SU-DHL-6 (cell line): ENCODE results near the gene UBE2R2.

ENCODE experiments used
- H2AFZ ChIP-seq: fragments of 200-600 bp; sonication (generic); 2 replicates; pipeline ENCODE4 v1.6.1; 2014; ENCODE audit warnings: low read depth, mild to moderate bottlenecking, moderate library complexity, mixed read lengths, antibody characterized with exemption, low read length; ENCODE audit not compliant: severe bottlenecking
- H3F3A ChIP-seq: fragments of 200-600 bp; shearing (Covaris generic); 2 replicates; pipeline ENCODE4 v1.6.0; 2016; ENCODE audit warnings: antibody characterized with exemption, mild to moderate bottlenecking; ENCODE audit not compliant: insufficient read depth
- H3K27ac ChIP-seq: fragments of 200-600 bp; sonication (generic); 2 replicates; pipeline ENCODE4 v1.5.1; 2016; ENCODE audit warnings: low read depth, mild to moderate bottlenecking, low read length, moderate library complexity, mixed read lengths
- H3K27me3 ChIP-seq: fragments of 200-600 bp; sonication (generic), shearing (Covaris generic); 2 replicates; pipeline ENCODE4 v1.6.0; 2014; ENCODE audit warnings: mild to moderate bottlenecking, low read length
- H3K36me3 ChIP-seq: fragments of 200-600 bp; sonication (generic); 2 replicates; pipeline ENCODE4 v1.6.1; 2014; ENCODE audit warnings: mild to moderate bottlenecking, low read length, mixed read lengths
- H3K4me2 ChIP-seq: fragments of 300-600, 200-600 bp; shearing (Covaris generic), sonication (generic); 2 replicates; pipeline ENCODE4 v1.6.0; 2014; ENCODE audit warnings: low read length, low read depth, mild to moderate bottlenecking; ENCODE audit not compliant: poor library complexity, severe bottlenecking
- H3K4me3 ChIP-seq: fragments of 200-600 bp; sonication (generic); 2 replicates; pipeline ENCODE4 v1.5.1; 2014; ENCODE audit warnings: antibody characterized with exemption, low read length, mild to moderate bottlenecking, mixed read lengths; ENCODE audit not compliant: insufficient read depth, poor library complexity, severe bottlenecking
- H3K79me2 ChIP-seq: fragments of 200-600 bp; sonication (generic); 2 replicates; pipeline ENCODE4 v1.6.1; 2014; ENCODE audit warnings: mild to moderate bottlenecking, low read length, moderate library complexity; ENCODE audit not compliant: insufficient read depth
- H3K9ac ChIP-seq: fragments of 200-600 bp; sonication (generic); 2 replicates; pipeline ENCODE4 v1.7.0; 2014; ENCODE audit warnings: mild to moderate bottlenecking, low read length
- H3K9me2 ChIP-seq: fragments of 200-600 bp; sonication (generic); replicated peaks from 2 replicates; pipeline ENCODE4 v1.6.1; 2014; ENCODE audit warnings: low read length; ENCODE audit not compliant: insufficient read depth
- H3K9me3 ChIP-seq: fragments of 200-600 bp; sonication (generic); 2 replicates; pipeline ENCODE4 v1.6.1; 2014; ENCODE audit warnings: low read length, mixed read lengths; ENCODE audit not compliant: insufficient read depth
- H4K20me1 ChIP-seq: fragments of 200-600 bp; sonication (generic); 2 replicates; pipeline ENCODE4 v1.6.1; 2014; ENCODE audit warnings: low read depth, mild to moderate bottlenecking, antibody characterized with exemption, low read length, moderate library complexity, mixed read lengths
- CTCF ChIP-seq: fragments of 200-600 bp; sonication (generic); IDR thresholded peaks from one replicate; pipeline ENCODE4 v1.5.1; 2017; ENCODE audit warnings: antibody characterized with exemption, mild to moderate bottlenecking, low read length, moderate library complexity; ENCODE audit not compliant: insufficient read depth, poor library complexity, severe bottlenecking
- EZH2phosphoT487 ChIP-seq: fragments of 200-600 bp; sonication (generic), shearing (Covaris generic); conservative IDR thresholded peaks from 2 replicates; pipeline ENCODE4 v1.6.1; 2018; ENCODE audit warnings: mild to moderate bottlenecking, antibody characterized with exemption, low read length, moderate library complexity, mixed read lengths

The UBE2R2 gene

GRCh38 chr9:33931326-33931725 is 114.4 kb downstream of the UBE2R2 start:
- Histone ChIP-seq H3K27me3 (no peaks in the 10 kb centered on the region), H3K4me3 (no peak overlapping the region), H4K20me1 (no peaks in the 10 kb centered on the region), H3F3A (peaks cover 20% of the 10 kb centered on the region), H3K9me2 (no peaks in the 10 kb centered on the region), H3K9me3 (no peaks in the 10 kb centered on the region), H3K4me2 (no peak overlapping the region), H3K36me3 (peaks cover 27% of the 10 kb centered on the region; the same call in 1 of the 2 replicates), H3K27ac (no peak overlapping the region), H3K9ac (no peak overlapping the region), H3K79me2 (no peaks in the 10 kb centered on the region), H2AFZ (no peak overlapping the region)
- no peak for TF ChIP-seq CTCF
- no peak for TF ChIP-seq EZH2phosphoT487

- Histone ChIP-seq H3K4me3 (no peak overlapping the region), H3F3A (peaks cover 22% of the 10 kb centered on the region), H3K9me3 (no peaks in the 10 kb centered on the region), H3K4me2 (no peak overlapping the region), H3K9me2 (no peaks in the 10 kb centered on the region), H3K27me3 (no peaks in the 10 kb centered on the region), H4K20me1 (no peaks in the 10 kb centered on the region), H3K9ac (no peak overlapping the region), H3K36me3 (peaks cover 34% of the 10 kb centered on the region; the same call in 1 of the 2 replicates), H3K27ac (no peak overlapping the region), H2AFZ (no peak overlapping the region), H3K79me2 (0 out of 2 replicates have a peak, but pooled peaks cover 6% of the 10 kb centered on the region)
- TF ChIP-seq EZH2phosphoT487 = no peak
- no peak for TF ChIP-seq CTCF
Measured at GRCh38 chr9:33932078-33932807, 115.3 kb downstream of the UBE2R2 start.

GRCh38 chr9:33934188-33934878 is 117.4 kb downstream of the UBE2R2 start:
- Histone ChIP-seq H3K79me2 (0 out of 2 replicates have a peak, but pooled peaks cover 6% of the 10 kb centered on the region), H4K20me1 (no peaks in the 10 kb centered on the region), H3K27me3 (no peaks in the 10 kb centered on the region), H3F3A (peaks cover 19% of the 10 kb centered on the region), H3K9ac (no peak overlapping the region), H3K9me3 (no peaks in the 10 kb centered on the region), H3K9me2 (no peaks in the 10 kb centered on the region), H3K36me3 (peaks cover 38% of the 10 kb centered on the region; the same call in 1 of the 2 replicates), H3K4me2 (no peak overlapping the region), H3K27ac (no peak overlapping the region), H3K4me3 (no peak overlapping the region), H2AFZ (no peak overlapping the region)
- no peak for TF ChIP-seq CTCF
- TF ChIP-seq EZH2phosphoT487 = no peak
